Right lobe of liver (tissue), 6 donors: ENCODE results near the gene ZDHHC14. TPM values are rescaled to one million over a fixed set of nuclear protein-coding genes. Genes with fewer than 3 reads are reported as not detected.

Experiments used
- ATAC-seq, 4 donors: fragments of 200-7000 bp; cut with Tn5 transposase; one replicate each; pipeline ENCODE4 v1.9.1; 2020; ENCODE audit warnings: mild to moderate bottlenecking in 4 of 4, moderate library complexity in 4 of 4
- DNase-seq, 3 donors: peaks; one replicate each; pipeline ENCODE4 v3.0.0-alpha.2; 2020
- H3K27ac ChIP-seq, 3 donors: fragments of 200-600 bp; one replicate each; pipeline ENCODE4 v1.8.0; 2022
- H3K27me3 ChIP-seq, 2 donors: fragments of 200-600 bp; one replicate each; pipeline ENCODE4 v1.8.0; 2022
- H3K36me3 ChIP-seq, 4 donors: fragments of 200-600 bp; sonication (generic) in 1 of 4; one replicate each; pipeline versions ENCODE4 v1.5.1 to v1.8.0; 2017 to 2022; ENCODE audit warnings: control low read depth in 1 of 4
- H3K4me1 ChIP-seq, 4 donors: fragments of 200-600 bp; sonication (generic) in 1 of 4; one replicate each; pipeline versions ENCODE4 v1.5.1 to v1.8.0; 2017 to 2022; ENCODE audit warnings: control low read depth in 1 of 4
- H3K4me3 ChIP-seq, 3 donors: fragments of 200-600 bp; one replicate each; pipeline ENCODE4 v1.8.0; 2022
- H3K9me3 ChIP-seq, 4 donors: fragments of 200-600 bp; sonication (generic) in 1 of 4; one replicate each; pipeline versions ENCODE4 v1.5.1 to v1.8.0; 2017 to 2022; ENCODE audit warnings: control low read depth in 1 of 4
- POLR2A ChIP-seq: fragments of 450-650 bp; IDR thresholded peaks from one replicate; pipeline ENCODE4 v1.6.1; 2017; ENCODE audit warnings: antibody characterized with exemption, mild to moderate bottlenecking
- WGBS: methylation state at CpG from one replicate; pipeline ENCODE4 v1.1.6; 2018; ENCODE audit warnings: low coverage, low lambda C conversion rate; ENCODE audit not compliant: insufficient coverage; ENCODE audit errors: missing lambda C conversion rate; 5-methylcytosine and 5-hydroxymethylcytosine counted together
- intact Hi-C, 2 donors: fragments of 100-400 bp; cut with DNase I; formaldehyde crosslinking; loops; one replicate each; pipeline versions ENCODE4 v1.11.2 to v1.14.1; 2022
- total RNA-seq, 6 experiments: library from RNA; depleted of rRNA in 2 of 6; stranded (reverse); fragments of >200 nt in 2 of 6; fragmentation: NEBNext Ultra II Directional in 3 of 6; extraction: Animal tissue kit (Norgen Biotek cat#: 25700) in 3 of 6; gene quantifications; one replicate each; pipeline versions ENCODE4 v1.1.0 to v1.2.4, GENCODE V29; 2016 to 2023
- TF ChIP-seq, protein P1 (sequence below), 4 donors: fragments of 200-600 bp in 3 of 4; fragments of 450-650 bp in 1 of 4; IDR thresholded peaks; one replicate each; pipeline versions ENCODE4 v1.5.1 to v1.8.0; 2016 to 2022; ENCODE audit warnings: antibody characterized with exemption in 4 of 4, mild to moderate bottlenecking in 2 of 4
- donor health status: DM: no; HTN: yes; CAD: no.
- donor health status: DM: no; HTN: no; CAD: no.
- donor health status: DM: no; HTN: no; CAD: no.
- donor health status: DM: no; HTN: yes; CAD: no.
- donor health status: DM: no; HTN: yes; CAD: no.

The ZDHHC14 gene
- total RNA-seq, 6 experiments from 2014 or later = 7.3 to 13.0 (median 10.3) TPM

DNA sequence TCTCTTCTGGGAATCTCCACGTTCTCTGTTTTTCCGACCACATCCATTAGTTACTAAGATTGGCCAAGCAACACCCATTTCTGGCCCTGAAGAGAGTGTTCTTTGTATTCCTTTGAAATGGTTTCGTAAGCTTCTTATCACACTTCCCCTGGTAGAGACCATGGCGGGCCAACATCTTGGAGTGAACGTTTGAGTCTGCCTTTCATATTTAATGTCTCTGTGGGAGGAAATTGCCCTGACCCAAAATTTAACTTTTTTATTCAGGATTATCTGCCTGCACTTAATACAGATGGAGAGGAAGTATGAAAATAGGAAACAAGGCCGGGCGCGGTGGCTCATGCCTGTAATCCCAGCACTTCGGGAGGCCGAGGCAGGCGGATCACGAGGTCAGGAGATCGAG is 265.0 kb downstream of the ZDHHC14 start:
- TF ChIP-seq, protein P1, sequence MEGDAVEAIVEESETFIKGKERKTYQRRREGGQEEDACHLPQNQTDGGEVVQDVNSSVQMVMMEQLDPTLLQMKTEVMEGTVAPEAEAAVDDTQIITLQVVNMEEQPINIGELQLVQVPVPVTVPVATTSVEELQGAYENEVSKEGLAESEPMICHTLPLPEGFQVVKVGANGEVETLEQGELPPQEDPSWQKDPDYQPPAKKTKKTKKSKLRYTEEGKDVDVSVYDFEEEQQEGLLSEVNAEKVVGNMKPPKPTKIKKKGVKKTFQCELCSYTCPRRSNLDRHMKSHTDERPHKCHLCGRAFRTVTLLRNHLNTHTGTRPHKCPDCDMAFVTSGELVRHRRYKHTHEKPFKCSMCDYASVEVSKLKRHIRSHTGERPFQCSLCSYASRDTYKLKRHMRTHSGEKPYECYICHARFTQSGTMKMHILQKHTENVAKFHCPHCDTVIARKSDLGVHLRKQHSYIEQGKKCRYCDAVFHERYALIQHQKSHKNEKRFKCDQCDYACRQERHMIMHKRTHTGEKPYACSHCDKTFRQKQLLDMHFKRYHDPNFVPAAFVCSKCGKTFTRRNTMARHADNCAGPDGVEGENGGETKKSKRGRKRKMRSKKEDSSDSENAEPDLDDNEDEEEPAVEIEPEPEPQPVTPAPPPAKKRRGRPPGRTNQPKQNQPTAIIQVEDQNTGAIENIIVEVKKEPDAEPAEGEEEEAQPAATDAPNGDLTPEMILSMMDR (IDR thresholded peaks at IDR 0.05) = no peak
- TF ChIP-seq POLR2A = no peak
- Histone ChIP-seq H3K36me3 (peaks cover 0 to 3% (median 0%) of the 10 kb centered on the region in 4 donors), H3K27ac (no peak overlapping the region), H3K9me3 (no peaks in the 10 kb centered on the region), H3K4me3 (no peak overlapping the region), H3K27me3 (no peaks in the 10 kb centered on the region), H3K4me1 (no peaks in the 10 kb centered on the region)
- DNase-seq = no peak
- ATAC-seq = peak; percentile 44 to 55 (median 52)
- WGBS = 48% methylated on average over 10 of the region's 13 CpGs
- intact Hi-C loops = no loop called here

DNA sequence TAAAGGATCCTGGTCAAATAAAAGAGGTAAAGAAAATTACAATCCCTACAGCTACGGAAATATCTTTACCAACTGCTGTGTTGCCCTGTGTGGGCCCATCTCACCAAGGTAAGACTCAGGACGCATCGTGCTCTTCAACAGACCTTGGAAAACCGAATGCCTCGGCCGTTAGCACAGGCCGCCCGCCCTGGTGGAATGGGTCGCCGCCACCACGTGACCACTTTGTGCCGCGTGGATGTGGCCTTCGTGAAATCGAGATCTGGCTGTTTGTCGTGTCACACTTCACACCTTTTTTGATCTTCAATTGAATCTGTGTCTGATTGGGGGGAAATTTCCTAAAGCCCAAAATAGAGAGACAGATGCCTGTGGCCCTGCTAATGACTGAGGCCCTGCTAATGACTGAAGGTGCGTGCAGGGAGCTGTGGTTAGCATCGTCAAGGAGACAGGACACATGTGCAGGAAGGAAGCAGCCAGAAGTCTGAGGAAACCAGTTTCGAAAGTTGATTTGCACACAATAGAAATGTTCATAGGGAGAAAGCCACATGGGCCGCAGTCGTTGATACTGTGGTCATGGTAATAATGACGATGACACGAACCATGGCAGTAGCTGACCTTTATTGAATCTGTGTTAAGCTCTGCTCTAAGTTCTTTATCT is 266.4 kb downstream of the ZDHHC14 start:
- ATAC-seq = peak; percentile 46 to 59 (median 50)
- WGBS = 82% methylated on average over 20 of the region's 23 CpGs
- peak overlapping the region in 1 of 3 donors; percentile 22 for H3K27ac ChIP-seq
- no peak for DNase-seq
- H3K36me3 ChIP-seq = peaks cover 0 to 3% (median 0%) of the 10 kb centered on the region in 4 donors
- H3K4me1 ChIP-seq = no peaks in the 10 kb centered on the region
- H3K9me3 ChIP-seq = no peaks in the 10 kb centered on the region
- intact Hi-C loops = no loop called here
- no peak overlapping the region for H3K4me3 ChIP-seq
- no peak for TF ChIP-seq POLR2A
- TF ChIP-seq, protein P1 (IDR thresholded peaks at IDR 0.05) = no peak
- H3K27me3 ChIP-seq = no peaks in the 10 kb centered on the region

DNA sequence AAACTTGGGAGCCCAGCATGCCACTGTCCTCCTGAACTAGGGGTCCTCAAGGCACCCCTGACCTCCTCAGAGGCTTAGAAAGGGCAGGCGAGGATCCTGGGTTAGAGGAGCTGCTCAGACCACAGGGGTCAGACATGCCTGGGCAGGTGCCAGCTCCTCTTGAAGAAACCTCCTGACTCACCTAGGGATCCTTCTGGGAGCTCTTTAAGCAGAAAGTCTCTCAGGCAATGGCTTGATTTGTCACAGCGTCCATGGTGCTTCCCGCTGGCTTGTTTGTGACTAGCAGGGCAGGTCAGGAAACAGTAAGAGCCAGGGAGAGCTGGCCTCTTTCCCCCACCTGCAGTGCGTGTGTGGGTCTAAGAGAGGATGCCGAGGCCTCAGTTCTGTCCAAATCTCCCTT is 267.6 kb downstream of the ZDHHC14 start:
- Histone ChIP-seq H3K36me3 (peaks cover 0 to 3% (median 0%) of the 10 kb centered on the region in 4 donors), H3K27me3 (no peaks in the 10 kb centered on the region), H3K27ac (no peak overlapping the region), H3K4me3 (no peak overlapping the region), H3K9me3 (no peaks in the 10 kb centered on the region), H3K4me1 (no peaks in the 10 kb centered on the region)
- no peak for DNase-seq
- TF ChIP-seq, protein P1 (IDR thresholded peaks at IDR 0.05) = no peak
- intact Hi-C loops = no loop called here
- WGBS = 85% methylated on average over 3 of the region's 5 CpGs
- ATAC-seq = no peak

DNA sequence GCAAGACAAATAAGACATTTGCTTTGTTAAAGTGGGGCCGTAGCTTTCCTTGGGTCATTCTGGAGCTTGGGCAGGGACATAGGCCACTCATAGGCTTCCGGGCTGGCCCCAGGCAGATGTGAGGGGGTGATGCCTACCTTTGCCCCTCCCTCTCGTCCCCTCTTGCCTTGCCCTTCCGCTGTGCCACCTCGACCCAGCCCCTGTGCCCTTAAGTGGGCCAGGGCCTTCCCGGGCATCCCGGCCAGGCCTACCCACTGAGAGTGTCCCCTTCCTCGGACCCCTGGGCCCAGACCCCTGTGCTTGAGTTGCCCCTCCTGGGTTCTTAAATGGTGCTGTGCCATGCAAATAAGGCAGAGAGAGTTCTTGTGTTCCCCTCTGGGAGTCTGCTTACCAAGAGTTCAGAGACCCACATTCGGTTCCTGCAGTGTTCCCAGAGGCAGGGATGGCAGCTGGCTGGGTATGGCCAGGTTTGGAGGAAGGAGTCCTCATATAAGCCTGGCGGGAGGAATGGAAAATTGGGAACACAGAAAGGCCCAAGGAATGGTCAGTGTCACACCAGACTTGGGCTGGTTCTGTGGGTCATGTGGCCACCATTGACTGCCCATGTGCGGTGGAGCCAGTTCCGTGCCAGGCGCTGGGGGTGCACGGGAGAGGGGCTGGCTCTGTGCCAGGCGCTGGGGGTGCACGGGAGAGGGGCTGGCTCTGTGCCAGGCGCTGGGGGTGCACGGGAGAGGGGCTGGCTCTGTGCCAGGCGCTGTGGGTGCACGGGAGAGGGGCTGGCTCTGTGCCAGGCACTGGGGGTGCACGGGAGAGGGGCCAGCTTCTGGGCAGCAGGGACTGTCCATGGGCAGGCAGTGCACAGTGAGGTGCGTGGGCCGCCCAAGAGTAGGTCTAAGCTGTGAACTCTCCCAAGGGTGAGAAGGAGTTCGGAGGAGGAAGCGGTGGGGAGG is 268.6 kb downstream of the ZDHHC14 start:
- no peak for TF ChIP-seq POLR2A
- TF ChIP-seq, protein P1 (IDR thresholded peaks at IDR 0.05) = no peak
- 55% methylated on average over 14 of the region's 25 CpGs for WGBS
- H3K4me1 ChIP-seq = no peaks in the 10 kb centered on the region
- intact Hi-C loops = no loop called here
- DNase-seq (no peak), ATAC-seq (no peak)
- no peaks in the 10 kb centered on the region for H3K9me3 ChIP-seq
- H3K4me3 ChIP-seq = no peak overlapping the region
- peaks cover 0 to 3% (median 0%) of the 10 kb centered on the region in 4 donors for H3K36me3 ChIP-seq
- H3K27me3 ChIP-seq = no peaks in the 10 kb centered on the region
- no peak overlapping the region for H3K27ac ChIP-seq
